ENCODE data around the gene ACER3.

GRCh38 chr11:76838678-76839068, 22.0 kb upstream of the ACER3 start:
- no peak for TF ChIP-seq RARB (CRISPR knock-in tag; IDR thresholded peaks at IDR 0.05)
- TF ChIP-seq ZFP3 (CRISPR knock-in tag; IDR thresholded peaks at IDR 0.05), result no peak

Measured in SK-N-SH treated with all-trans-retinoic acid at 6 μM for 48 hours (cell line).